GM19035 (cell line): ENCODE data around the gene KRT6C.
"Not testable (repeated sequence)": the region's sequence is repeated elsewhere in the genome, so short reads cannot be mapped to it uniquely, and the experiment has no call there.

Experiments used
- ATAC-seq: cut with Tn5 transposase; IDR thresholded peaks from one replicate; pipeline ENCODE4 v1.9.1; 2021; ENCODE audit not compliant: unreplicated experiment

Gene KRT6C

DNA sequence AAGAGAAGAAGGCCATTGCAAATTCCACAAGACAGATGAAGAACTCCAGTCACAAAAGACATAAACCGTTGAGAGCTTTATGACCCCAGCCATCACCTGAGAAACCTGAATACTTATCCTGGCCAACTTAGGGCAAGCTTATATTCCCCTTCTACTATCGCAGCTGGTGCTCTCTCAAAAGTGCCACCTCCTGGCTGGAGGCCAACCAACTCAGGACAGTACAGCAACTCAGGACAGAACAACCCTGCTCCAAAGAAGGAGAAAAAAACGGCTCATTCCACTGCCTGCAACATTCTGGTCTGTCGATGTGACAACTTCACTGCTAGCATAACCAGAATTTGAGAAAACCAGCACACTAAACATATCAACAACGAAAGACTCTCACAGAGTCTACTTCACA, 11.9 kb downstream of the KRT6C start:
- no peak for ATAC-seq

DNA sequence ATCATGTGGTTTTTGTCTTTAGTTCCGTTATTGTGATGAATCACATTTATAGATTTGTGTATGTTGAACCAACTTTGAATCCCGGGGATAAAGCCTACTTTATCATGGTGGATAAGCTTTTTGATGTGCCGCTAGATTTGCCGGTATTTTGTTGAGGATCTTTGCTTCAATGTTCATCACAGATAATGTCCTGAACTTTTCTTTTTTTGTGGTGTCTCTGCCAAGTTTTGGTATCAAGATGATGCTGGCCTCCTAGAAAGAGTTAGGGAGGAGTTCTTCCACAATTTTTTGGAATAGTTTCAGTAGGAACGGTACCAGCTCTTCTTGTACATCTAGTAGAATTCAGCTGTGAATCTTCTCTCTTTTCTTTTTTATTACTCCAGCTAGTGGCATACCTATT, 14.7 kb downstream of the KRT6C start:
- ATAC-seq = no peak

DNA sequence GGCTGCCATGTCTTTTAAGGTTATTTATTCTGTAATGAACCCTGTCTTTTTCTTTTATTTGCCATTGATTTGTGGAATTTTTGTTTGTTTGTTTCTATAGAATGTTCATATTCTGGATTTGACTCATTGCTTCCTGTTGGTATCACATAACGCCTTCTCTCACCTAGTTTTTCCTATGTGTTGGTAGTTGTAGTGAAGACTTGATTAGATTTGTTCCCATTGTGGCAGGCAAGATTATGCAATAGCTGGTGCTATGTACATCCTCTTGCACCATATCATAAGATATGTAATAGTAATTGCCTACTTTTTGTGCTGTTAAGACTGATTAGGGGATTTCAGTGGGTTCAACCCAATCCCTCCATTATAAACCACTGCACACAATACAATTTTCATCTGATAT, 17.8 kb downstream of the KRT6C start:
- ATAC-seq = no peak

DNA sequence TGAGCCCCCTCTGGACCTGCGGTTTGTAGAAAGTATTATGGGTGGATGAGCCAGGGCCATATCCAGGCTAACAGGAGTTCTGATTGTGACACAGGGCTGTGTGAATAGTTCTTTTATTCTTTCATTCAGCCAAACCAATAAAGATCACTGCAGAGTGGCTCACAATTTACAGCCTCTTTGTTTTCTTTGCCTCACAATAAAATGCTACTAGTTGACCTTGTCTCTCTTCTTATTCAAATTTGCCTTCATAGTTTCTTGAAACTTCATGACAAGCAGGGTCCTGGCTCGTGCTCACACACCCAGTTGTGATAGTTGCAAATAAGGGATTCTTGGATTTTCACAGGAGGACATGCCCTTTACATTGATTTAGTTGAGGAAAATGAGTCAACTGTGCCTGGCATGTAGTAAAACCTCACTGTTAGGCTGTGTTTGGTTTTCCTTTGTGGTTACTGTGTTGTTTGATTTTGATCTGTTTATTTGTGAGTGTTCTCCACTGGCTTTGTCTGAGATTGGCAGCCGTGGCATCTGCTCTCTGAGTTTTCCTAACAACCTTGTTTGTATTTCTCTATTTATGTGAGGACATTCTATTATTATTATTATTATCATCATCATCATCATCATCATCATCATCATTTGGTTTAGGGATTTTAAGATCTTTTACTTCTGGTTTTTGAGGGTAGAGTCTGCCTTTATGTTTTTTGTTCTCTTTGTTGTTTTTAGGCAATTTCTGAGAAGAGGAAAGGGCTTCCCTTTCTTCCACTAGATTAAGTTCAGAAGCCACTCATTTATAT, 19.0 kb downstream of the KRT6C start:
- ATAC-seq = no peak

DNA sequence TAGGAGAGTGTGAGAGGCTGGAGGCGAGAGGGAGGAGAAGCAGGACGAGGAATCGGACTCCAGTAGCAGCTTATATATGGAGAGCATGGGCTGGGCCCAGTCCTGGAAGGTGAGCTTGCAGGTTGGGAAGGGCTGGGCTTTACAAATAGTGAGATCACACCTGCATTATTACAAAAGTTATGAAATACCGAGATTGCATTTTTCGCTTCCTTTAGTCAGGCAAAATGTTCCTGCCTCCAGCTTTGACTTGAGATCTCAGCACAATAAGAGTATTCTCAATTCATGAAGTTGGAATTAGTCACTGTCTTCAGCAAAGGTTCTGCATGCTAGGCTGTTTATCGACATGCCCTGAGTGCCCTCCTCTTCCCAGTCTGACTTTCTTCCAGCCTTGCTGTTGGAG, 21.5 kb downstream of the KRT6C start, which contains the start of gene KRT6B:
TSS of gene KRT6B (minus strand) at position 46 of the 400 bp plus-strand sequence. CDS start 68 bp downstream, outside the sequence.
- no peak for ATAC-seq

DNA sequence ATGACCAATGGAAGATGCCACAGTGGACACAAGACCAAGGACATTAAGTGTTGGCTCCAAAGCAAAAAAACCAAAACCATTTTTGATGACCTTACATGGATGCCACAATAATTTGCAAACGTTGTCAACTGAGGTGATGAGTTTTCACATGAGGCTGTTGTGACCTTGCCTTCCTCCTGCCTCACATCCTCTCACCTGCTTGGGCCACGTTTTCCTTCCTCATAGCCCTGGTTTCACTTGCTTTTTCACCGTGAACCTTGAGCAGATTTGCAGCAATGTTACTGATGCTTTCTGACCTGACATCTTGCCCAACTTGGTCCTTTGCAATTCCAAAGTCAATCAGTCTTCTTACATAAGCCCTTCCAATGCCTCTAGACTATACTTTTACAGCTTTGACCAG, 25.4 kb downstream of the KRT6C start:
- no peak for ATAC-seq

DNA sequence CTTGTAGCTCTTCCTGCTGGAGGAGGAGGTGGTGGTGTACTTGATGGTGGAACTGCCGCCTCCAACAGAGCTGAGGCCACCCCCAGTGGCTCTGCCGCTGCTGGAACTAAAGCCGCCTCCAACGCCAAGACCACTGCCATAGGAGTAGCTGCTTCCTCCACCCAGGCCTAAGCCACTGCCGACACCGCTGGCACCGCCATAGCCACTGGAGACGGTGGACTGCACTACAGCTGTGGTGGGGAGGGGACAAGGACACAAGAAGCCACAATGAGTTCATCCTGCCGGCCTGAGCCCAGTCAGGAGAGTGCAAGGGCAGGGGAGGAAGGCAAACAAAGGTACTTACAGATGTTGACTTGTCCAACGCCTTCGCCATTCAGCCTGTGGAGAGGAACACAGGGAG, 26.4 kb downstream of the KRT6C start:
- ATAC-seq = not testable (repeated sequence)

DNA sequence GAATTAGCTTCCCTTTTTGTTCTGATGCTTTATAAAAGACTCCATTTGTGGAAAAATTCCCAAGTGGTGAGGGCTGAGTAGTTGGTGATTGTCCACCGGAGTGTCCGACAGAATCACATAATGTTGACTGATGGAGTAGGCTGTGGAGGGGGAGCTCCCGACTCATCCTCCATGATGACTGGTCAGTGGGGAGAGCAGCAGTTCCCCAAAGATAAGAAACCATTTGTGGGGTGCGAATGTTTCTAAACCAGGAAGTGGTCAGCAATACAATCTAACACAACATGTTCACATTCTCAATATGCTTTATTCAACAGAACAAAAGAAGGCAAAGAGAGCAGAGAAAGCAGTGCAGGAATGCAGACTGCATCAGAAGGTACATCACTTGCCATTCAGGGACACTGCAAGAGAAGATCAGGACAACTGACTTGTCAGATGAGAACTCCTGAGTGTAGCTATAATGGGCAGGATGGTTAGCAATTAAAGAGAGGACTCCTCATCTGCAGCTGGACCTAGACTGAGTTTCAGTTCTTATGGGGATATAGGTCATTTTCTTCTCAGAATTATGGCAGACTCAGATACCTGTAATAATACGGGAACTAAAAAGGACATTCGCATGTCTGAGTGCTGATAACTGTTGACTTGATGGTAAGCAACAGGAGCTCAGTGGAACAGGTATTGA, 27.1 kb downstream of the KRT6C start:
- ATAC-seq = no peak

DNA sequence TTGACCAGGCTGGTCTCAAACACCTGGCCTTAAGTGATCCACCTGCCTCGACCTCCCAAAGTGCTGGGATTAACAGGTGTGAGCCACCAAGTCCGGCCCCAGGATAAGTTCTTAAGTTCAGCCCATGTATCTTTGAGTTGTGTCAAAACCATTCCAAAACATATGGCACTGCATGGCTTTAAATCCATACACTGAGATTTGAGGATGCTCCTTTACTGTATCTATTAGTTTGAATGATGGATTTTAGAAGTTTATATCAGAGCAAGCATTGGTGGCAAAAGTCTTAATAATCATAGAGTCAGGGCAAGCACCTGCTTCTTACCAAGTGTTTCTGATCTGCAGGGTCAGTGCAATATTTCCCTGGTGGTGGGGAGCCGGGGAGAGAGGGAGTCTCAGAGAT, 27.7 kb downstream of the KRT6C start:
- no peak for ATAC-seq

DNA sequence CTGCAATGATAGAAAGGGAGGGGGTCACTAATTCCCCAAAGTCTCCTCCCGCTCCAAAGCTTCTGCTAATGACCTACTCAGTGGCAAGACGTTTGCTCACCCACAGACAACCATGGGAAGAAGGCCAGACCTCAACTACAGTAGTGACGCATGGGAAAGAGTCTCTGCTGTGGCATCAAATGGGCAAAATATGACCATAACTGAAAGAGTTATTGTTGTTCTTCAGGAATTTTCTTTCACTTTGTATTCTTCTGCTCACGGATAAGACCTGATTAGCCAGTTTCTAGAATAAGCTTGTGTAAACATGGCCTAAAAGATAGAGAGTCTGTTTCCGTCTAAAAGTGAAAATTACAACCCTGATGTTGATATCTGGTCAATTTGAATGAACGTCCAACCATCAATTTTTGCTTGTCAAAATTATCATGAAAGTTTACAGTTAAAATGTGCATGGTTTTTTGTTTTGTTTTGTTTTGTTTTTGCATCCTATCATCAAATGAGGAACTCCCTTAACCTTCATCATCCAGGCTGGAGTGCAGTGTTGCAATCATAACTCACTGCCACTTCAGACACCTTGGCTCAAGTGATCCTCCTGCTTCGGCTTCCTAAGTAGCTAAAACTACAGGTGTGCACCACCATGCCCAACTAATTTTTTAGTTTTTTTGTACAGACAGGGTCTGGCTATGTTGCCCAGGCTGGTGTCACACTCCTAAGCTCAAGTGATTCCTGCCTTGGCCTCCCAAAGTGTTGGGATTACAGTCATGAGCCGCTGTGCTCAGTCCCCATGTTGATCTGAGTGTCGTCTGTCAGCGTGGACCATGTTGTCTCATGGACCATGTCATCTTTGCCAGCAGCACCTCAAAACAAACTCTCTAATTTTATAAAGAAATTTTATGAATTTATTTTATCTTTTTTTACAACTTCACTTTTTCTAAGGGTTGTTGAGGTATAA, 28.7 kb downstream of the KRT6C start:
- no peak for ATAC-seq

DNA sequence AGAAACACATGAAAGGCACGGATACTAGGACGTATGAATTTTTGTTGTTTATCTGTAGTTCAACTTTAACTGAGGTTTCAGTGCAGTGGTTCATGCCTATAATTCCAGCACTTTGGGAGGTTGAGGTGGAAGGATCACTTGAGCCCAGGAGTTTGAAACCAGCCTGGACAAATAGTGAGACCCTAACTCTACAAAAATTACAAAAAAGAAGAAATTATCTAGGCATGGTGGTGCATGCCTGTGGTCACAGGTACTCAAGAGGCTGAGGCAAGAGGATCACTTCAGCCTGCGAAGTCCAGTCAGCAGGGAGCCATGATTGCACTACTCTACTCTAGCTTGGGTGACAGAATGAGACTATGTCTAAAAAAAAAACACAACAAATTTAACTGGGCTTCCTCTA, 29.6 kb downstream of the KRT6C start:
- no peak for ATAC-seq

DNA sequence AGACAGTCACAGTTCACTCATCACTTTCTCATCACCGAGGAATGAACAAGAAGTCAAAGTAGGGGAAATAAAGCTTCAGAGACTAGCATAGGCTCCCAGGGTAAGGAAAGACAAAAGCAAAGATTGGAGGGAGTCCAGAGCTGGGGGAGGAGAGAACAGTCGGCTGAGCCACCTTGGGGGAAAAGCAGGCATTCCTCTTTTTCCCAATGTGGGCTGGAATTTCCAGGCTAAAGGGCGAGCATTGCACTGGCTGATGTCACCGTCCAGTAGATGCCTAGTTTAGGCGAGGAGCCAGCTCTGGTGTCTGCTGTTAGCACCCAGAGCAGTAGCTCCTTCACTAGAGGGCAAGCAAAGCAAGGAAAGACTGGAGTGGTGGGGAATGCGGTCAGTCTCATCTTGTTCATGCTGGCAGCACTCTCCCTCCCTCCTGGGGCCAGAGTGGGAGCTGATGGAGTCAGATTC, 31.0 kb downstream of the KRT6C start:
- no peak for ATAC-seq

DNA sequence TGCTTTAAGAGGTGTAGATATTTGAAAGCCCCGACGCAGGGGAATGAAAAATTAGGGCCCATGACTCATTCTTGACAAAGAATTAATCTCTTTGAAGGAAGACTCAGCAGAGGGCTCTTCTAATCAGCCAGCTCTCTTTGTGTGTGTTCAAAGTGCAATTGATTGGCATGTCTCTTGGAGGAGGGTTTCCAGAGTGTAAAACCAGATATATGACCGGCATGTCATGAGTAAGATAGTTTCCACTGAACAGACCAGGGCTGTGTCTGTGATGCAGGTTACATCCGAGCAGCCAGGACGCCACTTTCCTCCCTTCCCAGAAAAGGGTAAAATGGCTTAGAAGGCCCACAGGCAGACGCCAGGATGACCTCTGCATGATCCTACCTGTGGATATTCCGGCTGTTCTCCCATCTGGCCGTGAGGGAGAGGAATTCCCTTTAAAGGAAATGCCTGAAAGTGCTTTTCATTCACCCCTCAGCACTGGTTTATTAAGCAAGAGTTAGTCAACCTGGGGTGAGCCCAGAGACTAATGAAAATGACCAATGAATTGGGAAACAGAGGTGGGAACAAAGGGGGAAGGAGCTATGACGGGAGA, 32.2 kb downstream of the KRT6C start:
- ATAC-seq = no peak

DNA sequence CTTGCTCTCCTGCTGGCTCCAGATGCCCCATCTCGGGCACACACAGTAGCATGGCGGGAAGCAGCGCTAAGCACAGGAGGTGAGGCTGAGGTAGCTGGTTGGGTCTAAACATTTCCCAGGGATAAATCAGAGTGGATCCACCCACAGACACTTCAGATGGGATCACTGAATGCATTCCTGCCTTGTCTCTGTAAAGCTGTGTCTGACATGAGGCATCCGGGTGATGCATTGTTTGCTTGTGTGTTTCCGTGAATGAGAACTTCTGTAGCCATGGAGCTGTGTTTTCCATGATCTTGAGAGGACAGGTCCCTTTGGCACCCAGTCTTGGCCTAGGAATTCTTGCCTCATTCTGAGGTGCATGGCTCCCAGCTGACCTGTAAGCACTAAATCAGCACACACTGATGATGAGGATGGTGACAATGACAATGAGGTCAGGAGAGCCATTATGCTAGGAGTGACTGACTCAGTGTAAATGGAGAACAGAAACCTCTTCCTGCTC, 32.7 kb downstream of the KRT6C start:
- ATAC-seq = no peak

DNA sequence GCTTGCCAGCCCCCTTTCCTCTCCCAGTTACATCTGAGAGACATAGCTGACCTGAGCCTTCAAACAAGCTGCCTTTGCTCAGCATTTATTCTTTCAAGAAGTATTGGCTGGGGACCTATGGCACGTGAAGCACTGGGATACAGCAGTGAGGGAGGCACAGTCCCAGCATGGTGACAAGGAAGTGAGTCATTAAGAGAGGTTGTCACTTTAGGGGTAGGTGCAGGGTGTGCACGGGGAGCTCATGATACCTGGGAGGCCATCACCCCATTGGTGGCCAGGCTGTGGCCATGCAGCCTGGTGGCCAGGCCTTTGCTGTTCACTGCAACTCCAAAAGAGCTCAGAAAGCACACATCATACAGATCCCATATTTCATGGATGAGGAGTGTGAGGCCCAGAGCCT, 33.8 kb downstream of the KRT6C start:
- ATAC-seq = no peak

DNA sequence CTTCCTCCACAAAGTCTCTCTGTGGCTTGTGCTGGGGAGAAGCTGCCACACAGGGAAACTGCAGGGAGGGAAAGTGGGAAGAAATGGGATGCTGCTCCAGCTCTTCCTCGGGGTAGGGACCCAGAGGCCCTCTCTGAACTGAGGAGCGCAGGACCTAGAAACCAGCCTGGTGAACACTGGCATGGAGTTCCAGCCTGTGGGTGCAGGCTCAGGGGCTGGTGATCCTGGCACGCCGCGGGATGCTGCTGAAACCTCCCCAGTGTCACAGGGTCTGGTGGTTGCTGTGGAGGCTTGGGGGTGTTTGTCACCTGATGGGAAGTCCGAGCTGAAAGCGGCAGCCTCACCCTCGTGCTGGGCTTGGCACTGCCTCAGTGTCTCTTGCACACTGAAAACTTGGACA, 34.2 kb downstream of the KRT6C start:
- ATAC-seq = no peak

DNA sequence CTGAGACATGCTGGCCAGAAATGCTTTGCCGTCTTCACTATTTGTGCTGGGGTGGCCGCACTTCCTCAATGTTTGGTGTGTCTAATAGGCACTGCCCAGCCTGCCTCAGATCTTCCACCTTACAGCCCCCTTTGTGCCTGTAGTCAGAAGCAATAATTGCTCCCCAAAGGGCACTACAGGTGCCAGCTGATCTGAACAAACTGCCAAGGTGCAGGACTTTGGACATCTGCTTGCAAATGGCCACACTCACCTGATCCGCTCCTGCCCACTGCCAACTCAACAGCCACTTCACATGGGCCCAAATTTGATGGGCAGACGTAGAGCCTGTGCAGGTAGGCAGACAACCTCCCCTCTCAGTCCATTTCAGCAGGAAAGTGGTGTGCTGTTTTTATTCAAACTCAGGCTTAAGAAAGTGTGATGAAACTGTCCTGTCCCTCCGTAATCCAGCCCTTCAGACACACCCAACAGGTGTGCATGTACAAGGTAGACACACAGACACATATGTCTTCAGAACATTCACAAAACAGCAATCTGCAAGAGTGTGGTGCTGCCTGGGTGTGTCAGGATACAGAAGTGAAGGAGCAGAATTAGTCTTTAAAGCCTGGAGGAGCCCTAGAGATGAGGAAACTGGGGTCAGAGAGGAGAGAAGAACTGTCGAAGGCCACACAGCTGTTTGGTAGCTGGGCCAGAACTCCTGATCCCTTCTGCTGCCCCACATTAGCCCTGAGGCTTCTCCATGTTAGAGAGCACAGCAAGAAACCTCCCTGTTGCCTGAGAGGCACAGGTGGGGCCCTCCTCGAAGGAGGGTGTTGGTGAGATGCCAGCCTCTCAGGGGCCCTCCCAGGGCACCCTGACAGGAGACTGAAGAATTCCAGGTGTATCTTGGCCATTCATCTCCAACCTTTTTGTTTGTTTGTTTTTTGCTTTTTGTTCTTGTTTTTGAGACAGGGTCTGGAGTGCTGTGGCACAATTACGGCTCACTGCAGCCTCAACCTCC, 35.0 kb downstream of the KRT6C start:
- no peak for ATAC-seq

DNA sequence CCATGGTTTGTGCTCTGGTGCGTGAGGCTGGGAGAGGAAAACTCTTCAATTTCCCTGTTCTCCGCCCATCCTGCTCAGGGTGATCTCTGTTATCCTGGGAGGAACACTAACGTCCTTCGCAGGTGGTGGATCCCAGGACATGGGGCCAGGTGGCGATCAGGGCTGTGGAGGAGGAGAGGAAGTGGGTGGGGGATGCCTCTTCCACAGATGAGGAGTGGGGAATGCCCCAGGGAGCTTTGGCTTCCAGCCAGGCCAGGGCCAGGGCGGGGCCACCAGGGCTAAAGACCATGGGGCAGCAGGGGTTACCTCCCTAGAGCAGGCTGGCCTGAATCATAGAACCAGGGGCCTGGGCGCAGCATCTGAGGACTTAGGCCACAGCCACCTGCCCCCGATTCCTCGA, 36.1 kb downstream of the KRT6C start:
- ATAC-seq = no peak

DNA sequence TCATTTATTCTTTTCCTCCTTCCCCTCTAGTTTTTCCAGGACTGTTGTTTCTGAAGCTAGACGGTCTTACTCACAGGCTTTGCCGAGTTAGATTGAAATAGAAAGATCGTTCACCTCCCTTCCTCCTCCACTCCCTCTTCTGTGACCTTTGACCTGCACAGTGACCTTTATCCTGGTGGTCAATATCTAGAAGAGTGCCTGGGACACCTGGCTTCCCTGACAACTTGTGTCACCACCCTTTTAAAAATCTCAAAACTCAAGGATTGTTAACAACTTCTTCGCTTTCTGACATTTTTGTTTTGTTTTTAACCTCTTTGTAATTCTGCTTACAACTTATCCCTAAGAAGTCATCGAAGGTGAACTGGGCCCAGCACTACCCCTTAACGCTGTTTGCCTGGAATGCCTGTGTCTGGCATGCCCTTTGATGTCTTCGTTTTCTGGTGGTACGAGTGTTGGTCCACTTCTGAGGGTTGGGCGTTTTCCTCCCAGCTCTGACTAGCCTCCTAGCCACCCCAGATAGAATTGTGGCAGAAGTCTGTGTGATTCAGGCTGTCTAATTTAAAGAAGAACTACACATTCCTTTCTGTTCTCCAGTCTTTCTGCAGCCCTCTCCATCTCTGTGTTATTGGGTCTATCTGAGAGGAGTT, 36.7 kb downstream of the KRT6C start:
- no peak for ATAC-seq
